HepG2 (cell line): ENCODE measurements around the gene PLB1. TPM values are rescaled to one million over a fixed set of nuclear protein-coding genes. Genes with fewer than 3 reads are reported as not detected.
A peak's percentile ranks its signal among the peaks of the same experiment; 100 is the strongest.

Experiments used
- ATAC-seq: fragments of 200-7000 bp; cut with Tn5 transposase; 3 replicates; pipeline ENCODE4 v1.9.1; 2020; ENCODE audit warnings: mild to moderate bottlenecking, moderate library complexity
- BruUV-seq: library from RNA; stranded (reverse); fragments of 400-500 nt; replicated peaks from 2 replicates; lab custom pipeline; 2021; lab: Mats Ljungman, UMichigan
- CTCF ChIA-PET: fragments of 300-600 bp; formaldehyde crosslinking; extraction: SDS; loops from one replicate; lab custom pipeline; 2021; ENCODE audit warnings: low total read pairs, inconsistent platforms, low intra/inter-chr PET ratio; lab: Yijun Ruan, JAX
- POLR2A ChIA-PET: fragments of 350-600 bp; sonication (Branson Sonifier 250); formaldehyde crosslinking; loops from one replicate; lab custom pipeline; 2020; ENCODE audit warnings: antibody characterized with exemption, inconsistent platforms; lab: Yijun Ruan, JAX
- DNase-seq: peaks from one replicate; pipeline ENCODE4 v3.0.0-alpha.2; 2015; ENCODE audit warnings: low spot score
- FAIRE-seq: peaks from 3 replicates; lab custom pipeline; 2011; peaks lifted over from hg19 to GRCh38; lab: Jason Lieb, UNC
- H2AFZ ChIP-seq: one replicate; pipeline ENCODE4 v1.6.1; 2011; ENCODE audit warnings: low read length, inconsistent platforms
- H3K27ac ChIP-seq: fragments of 300-600 bp; 3 replicates; pipeline ENCODE4 v1.8.0; 2011; ENCODE audit warnings: mixed run types, mild to moderate bottlenecking, mixed read lengths, low read length, inconsistent platforms; ENCODE audit not compliant: insufficient read depth; ENCODE audit errors: extremely low read length
- H3K27me3 ChIP-seq, 2 experiments: fragments of 200-600 bp in 1 of 2; 2 replicates in 1 of 2; 3 replicates in 1 of 2; pipeline versions ENCODE4 v1.6.0 to v1.8.0; 2011; ENCODE audit warnings: low read length in 2 of 2, mild to moderate bottlenecking in 2 of 2, moderate library complexity in 2 of 2, inconsistent platforms in 1 of 2; ENCODE audit not compliant: insufficient read depth in 2 of 2, control insufficient read depth in 1 of 2
- H3K36me3 ChIP-seq, 2 experiments: fragments of 200-600 bp in 1 of 2; replicated peaks in 1 of 2; 2 replicates in 1 of 2; 3 replicates in 1 of 2; pipeline versions ENCODE4 v1.5.1 to v1.8.0; 2011; ENCODE audit warnings: low read length in 2 of 2, inconsistent platforms in 1 of 2; ENCODE audit not compliant: insufficient read depth in 2 of 2, control insufficient read depth in 1 of 2
- H3K4me1 ChIP-seq: 2 replicates; pipeline ENCODE4 v1.5.1; 2012; ENCODE audit warnings: low read length, inconsistent platforms; ENCODE audit not compliant: insufficient read depth
- H3K4me2 ChIP-seq: 2 replicates; pipeline ENCODE4 v1.6.0; 2011; ENCODE audit warnings: low read depth, low read length, inconsistent platforms
- H3K4me3 ChIP-seq, 3 experiments: fragments of 200-600 bp in 1 of 3; sonication (generic), shearing (Covaris generic) in 1 of 3; replicated peaks in 1 of 3; 2 replicates each; pipeline ENCODE4 v1.5.1; 2011 to 2016; ENCODE audit warnings: low read length in 3 of 3, inconsistent platforms in 2 of 3, low read depth in 2 of 3, mild to moderate bottlenecking in 2 of 3, control low read depth in 1 of 3, mixed read lengths in 1 of 3; ENCODE audit not compliant: insufficient read depth in 1 of 3
- H3K79me2 ChIP-seq: one replicate; pipeline ENCODE4 v1.6.1; 2011; ENCODE audit warnings: low read length, inconsistent platforms; ENCODE audit not compliant: insufficient read depth
- H3K9ac ChIP-seq: 2 replicates; pipeline ENCODE4 v1.6.0; 2011; ENCODE audit warnings: mild to moderate bottlenecking, low read depth, low read length, inconsistent platforms; ENCODE audit not compliant: insufficient read depth
- H3K9me3 ChIP-seq: 2 replicates; pipeline ENCODE4 v1.5.1; 2012; ENCODE audit warnings: mild to moderate bottlenecking, low read length
- H4K20me1 ChIP-seq: 2 replicates; pipeline ENCODE4 v1.6.0; 2011; ENCODE audit warnings: inconsistent platforms, mild to moderate bottlenecking, low read length, moderate library complexity; ENCODE audit not compliant: insufficient read depth
- BCL6 ChIP-seq: IDR thresholded peaks from 2 replicates; pipeline ENCODE4 v1.6.1; 2016; ENCODE audit warnings: missing genetic modification reagents, missing compliant biosample characterization
- CEBPB ChIP-seq: IDR thresholded peaks from 2 replicates; pipeline ENCODE4 v1.6.1; 2011; ENCODE audit warnings: low read depth, low read length, improper control_type of control experiment, borderline replicate concordance
- IRF9 ChIP-seq: sonication (generic); formaldehyde crosslinking; IDR thresholded peaks from 2 replicates; pipeline ENCODE4 v1.8.0; 2022; ENCODE audit warnings: missing genetic modification reagents, mild to moderate bottlenecking, borderline replicate concordance
- RAD21 ChIP-seq: fragments of 450-650 bp; formaldehyde crosslinking; IDR thresholded peaks from 2 replicates; pipeline ENCODE4 v1.5.0; 2020; ENCODE audit warnings: mild to moderate bottlenecking
- UBTF ChIP-seq: sonication (generic); formaldehyde crosslinking; IDR thresholded peaks from 2 replicates; pipeline ENCODE4 v1.4.0; 2020; ENCODE audit warnings: mild to moderate bottlenecking, missing genetic modification reagents
- ZFP90 ChIP-seq: sonication (generic); formaldehyde crosslinking; IDR thresholded peaks from 2 replicates; pipeline ENCODE4 v1.8.0; 2022; ENCODE audit warnings: missing genetic modification reagents, mild to moderate bottlenecking, inconsistent platforms, borderline replicate concordance
- ZNF251 ChIP-seq: sonication (generic); formaldehyde crosslinking; IDR thresholded peaks from 2 replicates; pipeline ENCODE4 v1.9.0; 2021; ENCODE audit warnings: mild to moderate bottlenecking, missing genetic modification reagents
- ZNF318 ChIP-seq: sonication (generic); formaldehyde crosslinking; IDR thresholded peaks from 2 replicates; pipeline ENCODE4 v1.4.0; 2020; ENCODE audit warnings: mild to moderate bottlenecking, missing genetic modification reagents
- ZNF446 ChIP-seq: sonication (generic); formaldehyde crosslinking; IDR thresholded peaks from 2 replicates; pipeline ENCODE4 v1.5.0; 2020; ENCODE audit warnings: mild to moderate bottlenecking, missing genetic modification reagents
- ZNF451 ChIP-seq: sonication (generic); formaldehyde crosslinking; IDR thresholded peaks from 2 replicates; pipeline ENCODE4 v1.5.0; 2020; ENCODE audit warnings: mild to moderate bottlenecking, missing genetic modification reagents
- ZNF782 ChIP-seq: sonication (generic); formaldehyde crosslinking; IDR thresholded peaks from 2 replicates; pipeline ENCODE4 v1.4.0; 2020; ENCODE audit warnings: missing genetic modification reagents, mild to moderate bottlenecking, borderline replicate concordance
- WGBS: methylation state at CpG from one replicate; pipeline ENCODE4 v1.1.6; 2017; ENCODE audit warnings: low lambda C conversion rate; 5-methylcytosine and 5-hydroxymethylcytosine counted together
- in situ Hi-C: cut with HindIII; loops from 2 replicates; pipeline ENCODE4 v1.10.0; 2017; ENCODE audit warnings: low pct_unique_long_range_greater_than_20kb; ENCODE audit not compliant: extremely low pct_ligation_motif_present
- intact Hi-C: fragments of 100-400 bp; cut with micrococcal nuclease; formaldehyde crosslinking; loops from one replicate; pipeline ENCODE4 v1.10.0; 2022; ENCODE audit not compliant: unreplicated experiment
- polyA plus RNA-seq, 8 experiments: library from polyadenylated mRNA; depleted of rRNA in 3 of 8; stranded (reverse) in 7 of 8; unstranded in 1 of 8; fragments of >200 nt; fragmentation: Illumina TruSeq in 4 of 8; extraction: Trizol in 4 of 8; gene quantifications; 2 replicates each; pipeline versions ENCODE4 v1.2.1 to v1.2.3, GENCODE V29; 2011 to 2016; ENCODE audit warnings: low read depth in 4 of 8, missing spikeins in 1 of 8, mixed read lengths in 1 of 8; ENCODE audit not compliant: insufficient read depth in 1 of 8
- total RNA-seq, 5 experiments: library from RNA; depleted of rRNA; stranded (reverse); fragments of >200 nt; fragmentation: Illumina TruSeq; extraction: Trizol; gene quantifications; 2 replicates each; pipeline ENCODE4 v1.2.3, GENCODE V29; 2016; ENCODE audit warnings: low read depth in 1 of 5

The PLB1 gene
- total and polyA plus RNA-seq, 2 of the 13 experiments (the other 11 are each of a cell fraction or from before 2014, with no cell fraction given), result 0.20 to 1.8 TPM

GRCh38 chr2:28451793-28452533 lies 43.9 kb upstream of the PLB1 start:
- BruUV-seq, result no TSS peak
- no peak overlapping the region for H3K4me2 ChIP-seq
- in situ Hi-C loops (no loop called here), intact Hi-C loops (loop anchor here (1.0 to 2.0 kb wide), 4 partner anchors 645 to 769 kb away; no protein-coding TSS in a partner anchor)
- CTCF ChIA-PET, result interaction anchor here (0.7 to 2.5 kb wide), 8 partner anchors 55 to 768 kb away, joined by 3 to 15 read pairs (median 6); no protein-coding TSS in a partner anchor
- peaks cover 0 to 7% of the 10 kb centered on the region in 2 experiments; a peak in 3 of 5 replicates for H3K27me3 ChIP-seq
- no peak overlapping the region for H2AFZ ChIP-seq
- no peaks in the 10 kb centered on the region for H3K9me3 ChIP-seq
- WGBS, result 45% methylated on average over 12 of the region's 19 CpGs
- H3K36me3 ChIP-seq, result no peaks in the 10 kb centered on the region
- no peaks in the 10 kb centered on the region for H3K4me1 ChIP-seq
- H3K79me2 ChIP-seq, result no peaks in the 10 kb centered on the region
- peak; percentile 11 for ATAC-seq
- no peaks in the 10 kb centered on the region for H4K20me1 ChIP-seq
- POLR2A ChIA-PET, result no interaction called here
- H3K9ac ChIP-seq, result no peak overlapping the region
- DNase-seq, result no peak
- H3K4me3 ChIP-seq, result no peak overlapping the region
- FAIRE-seq, result no peak
- H3K27ac ChIP-seq, result no peak overlapping the region
- 0 out of 2 replicates have a peak, but pooled peaks have one; percentile 0 for TF ChIP-seq IRF9
- 0 out of 2 replicates have a peak, but pooled peaks have one; percentile 45 for TF ChIP-seq ZNF318 (CRISPR knock-in tag)
- 0 out of 2 replicates have a peak, but pooled peaks have one; percentile 41 for TF ChIP-seq ZNF782 (CRISPR knock-in tag)
- 0 out of 2 replicates have a peak, but pooled peaks have one; percentile 68 for TF ChIP-seq ZNF251 (CRISPR knock-in tag)
- 0 out of 2 replicates have a peak, but pooled peaks have one; percentile 23 for TF ChIP-seq ZFP90 (CRISPR knock-in tag)
- TF ChIP-seq BCL6, result 0 out of 2 replicates have a peak, but pooled peaks have one; percentile 4
- no peak for TF ChIP-seq RAD21 (CRISPR knock-in tag)
- 0 out of 2 replicates have a peak, but pooled peaks have one; percentile 9 for TF ChIP-seq ZNF451
- TF ChIP-seq CEBPB, result no peak
- TF ChIP-seq UBTF (CRISPR knock-in tag), result 0 out of 2 replicates have a peak, but pooled peaks have one; percentile 19
- no peak for TF ChIP-seq ZNF446 (CRISPR knock-in tag)
